Measurements from ENCODE around the gene RETREG1.

Gene RETREG1

DNA sequence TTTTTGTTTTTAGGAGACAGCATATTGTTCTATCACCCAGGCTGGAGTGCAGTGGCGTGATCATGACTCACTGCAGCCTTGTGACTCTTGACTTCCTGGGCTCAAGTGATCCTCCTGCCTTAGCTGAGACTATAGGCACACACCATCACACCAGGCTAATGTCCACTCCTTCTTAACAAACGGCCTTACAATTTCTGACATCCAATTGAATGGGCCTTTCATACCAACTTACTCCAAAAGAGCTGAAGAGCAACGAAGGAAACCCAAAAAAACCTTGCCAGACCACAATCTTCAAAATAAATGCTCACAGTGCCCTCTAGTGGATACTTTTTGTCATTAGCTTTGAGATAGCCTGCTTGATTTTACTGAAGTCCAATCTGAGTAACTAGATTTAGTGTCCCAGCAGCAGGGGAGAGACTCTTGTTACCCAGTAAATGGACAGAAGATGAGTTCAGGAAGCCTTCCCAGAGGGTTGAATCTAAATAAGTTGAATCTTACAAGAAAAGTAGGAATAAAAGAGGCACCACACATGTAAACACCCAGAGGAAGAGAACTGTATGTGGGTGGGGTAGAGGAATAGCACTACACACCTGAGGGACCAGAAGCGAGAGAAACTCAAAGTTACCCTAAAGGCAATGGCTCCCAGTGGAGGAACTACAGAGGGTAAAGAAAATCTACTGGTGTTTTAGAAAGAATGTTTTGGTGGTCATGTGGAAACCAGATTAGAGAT lies 160.5 kb downstream of the RETREG1 start:
- Histone ChIP-seq H3K4ac (ENCODE audit: low read depth, low read length) (no peak overlapping the region), H3K27me3 (ENCODE audit: insufficient read depth, low read length, poor library complexity) (no peaks in the 10 kb centered on the region), H3K4me3 (ENCODE audit: low read length) (no peak overlapping the region), H2AK5ac (ENCODE audit: low read length) (no peak overlapping the region), H2BK5ac (ENCODE audit: low read length) (no peak overlapping the region), H3K36me3 (ENCODE audit: control insufficient read depth, insufficient read depth, low read length) (peaks cover 1% of the 10 kb centered on the region), H2BK120ac (ENCODE audit: low read depth, low read length) (peak overlapping the region; percentile 85), H2BK15ac (replicated peaks; ENCODE audit: low read depth) (no peak overlapping the region), H3K9ac (ENCODE audit: low read length) (peak overlapping the region; percentile 27), H3K79me2 (ENCODE audit: control insufficient read depth, insufficient read depth, low read length) (peaks cover 5% of the 10 kb centered on the region), H4K8ac (ENCODE audit: low read depth, low read length) (no peak overlapping the region), H3K18ac (ENCODE audit: low read length) (peak overlapping the region; percentile 53), H3K27ac (ENCODE audit: low read depth, low read length) (no peak overlapping the region), H4K5ac (ENCODE audit: low read length) (no peak overlapping the region), H3K79me1 (ENCODE audit: low read length) (peaks cover 7% of the 10 kb centered on the region), H3K4me1 (ENCODE audit: control insufficient read depth, low read depth, low read length) (peaks cover 2% of the 10 kb centered on the region), H3K4me2 (ENCODE audit: low read length) (no peak overlapping the region), H3K56ac (ENCODE audit: low read length) (peak overlapping the region; percentile 71), H3K23ac (ENCODE audit: low read length) (no peak overlapping the region)
- DNase-seq: peak; percentile 88
- WGBS (ENCODE audit: extremely low coverage, insufficient coverage, low lambda C conversion rate): no CpG with 5 or more reads among the region's 4 CpGs

DNA sequence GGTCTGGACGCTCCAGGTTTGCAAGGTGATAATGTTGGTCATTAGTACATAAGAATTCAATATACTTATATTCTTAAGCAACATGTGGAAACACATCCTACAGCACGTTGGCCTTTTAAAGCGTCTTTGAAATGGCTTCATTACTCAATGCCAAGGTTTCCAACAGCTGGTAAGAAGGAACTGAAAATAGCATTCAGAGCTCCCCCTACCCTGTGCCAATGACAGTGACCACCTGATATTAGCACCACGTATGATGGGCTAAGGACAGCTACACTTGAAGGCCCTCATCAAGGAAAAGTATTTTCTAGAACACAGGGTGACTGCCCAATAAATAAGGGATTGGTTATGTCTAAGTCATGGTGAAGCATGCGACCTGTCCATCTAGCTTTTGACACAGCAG lies 161.1 kb downstream of the RETREG1 start:
- WGBS (ENCODE audit: extremely low coverage, insufficient coverage, low lambda C conversion rate): no CpG with 5 or more reads among the region's 5 CpGs
- Histone ChIP-seq H4K5ac (ENCODE audit: low read length) (no peak overlapping the region), H3K56ac (ENCODE audit: low read length) (peak overlapping the region; percentile 71), H2AK5ac (ENCODE audit: low read length) (no peak overlapping the region), H3K23ac (ENCODE audit: low read length) (no peak overlapping the region), H3K18ac (ENCODE audit: low read length) (peak overlapping the region; percentile 53), H2BK120ac (ENCODE audit: low read depth, low read length) (peak overlapping the region; percentile 85), H3K27ac (ENCODE audit: low read depth, low read length) (no peak overlapping the region), H3K27me3 (ENCODE audit: insufficient read depth, low read length, poor library complexity) (no peaks in the 10 kb centered on the region), H2BK5ac (ENCODE audit: low read length) (peak overlapping the region; percentile 15), H3K4me3 (ENCODE audit: low read length) (no peak overlapping the region), H3K79me2 (ENCODE audit: control insufficient read depth, insufficient read depth, low read length) (peaks cover 5% of the 10 kb centered on the region), H3K79me1 (ENCODE audit: low read length) (peaks cover 7% of the 10 kb centered on the region), H3K4me2 (ENCODE audit: low read length) (no peak overlapping the region), H4K8ac (ENCODE audit: low read depth, low read length) (no peak overlapping the region), H3K4me1 (ENCODE audit: control insufficient read depth, low read depth, low read length) (peaks cover 2% of the 10 kb centered on the region), H3K9ac (ENCODE audit: low read length) (peak overlapping the region; percentile 27), H2BK15ac (replicated peaks; ENCODE audit: low read depth) (peak overlapping the region; percentile 12), H3K36me3 (ENCODE audit: control insufficient read depth, insufficient read depth, low read length) (peaks cover 4% of the 10 kb centered on the region), H3K4ac (ENCODE audit: low read depth, low read length) (peak overlapping the region; percentile 36)
- DNase-seq: no peak

DNA sequence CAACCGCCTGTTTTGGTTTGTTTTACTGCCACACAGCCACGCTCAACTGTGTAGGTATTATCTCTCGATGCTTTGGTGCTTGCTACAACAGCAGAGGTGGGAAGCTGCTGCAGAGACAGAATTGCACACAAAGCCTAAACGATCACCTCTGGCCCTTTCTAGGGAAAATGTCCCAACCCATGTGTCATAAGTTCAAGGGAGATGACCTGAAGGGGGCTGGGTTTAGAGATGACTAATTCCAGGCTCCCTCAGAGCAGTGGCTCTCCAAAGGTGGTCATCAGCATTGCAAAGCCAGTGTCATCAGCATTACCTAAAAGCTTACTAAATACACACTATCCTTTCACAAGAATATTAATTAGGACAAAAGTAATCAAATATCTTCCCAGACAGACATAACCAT lies 162.1 kb downstream of the RETREG1 start:
- no CpG with 5 or more reads among the region's 4 CpGs for WGBS (ENCODE audit: extremely low coverage, insufficient coverage, low lambda C conversion rate)
- Histone ChIP-seq H3K79me1 (ENCODE audit: low read length) (peaks cover 7% of the 10 kb centered on the region), H2AK5ac (ENCODE audit: low read length) (no peak overlapping the region), H3K4me3 (ENCODE audit: low read length) (no peak overlapping the region), H3K27me3 (ENCODE audit: insufficient read depth, low read length, poor library complexity) (no peaks in the 10 kb centered on the region), H2BK120ac (ENCODE audit: low read depth, low read length) (no peak overlapping the region), H4K5ac (ENCODE audit: low read length) (no peak overlapping the region), H3K23ac (ENCODE audit: low read length) (no peak overlapping the region), H4K8ac (ENCODE audit: low read depth, low read length) (no peak overlapping the region), H3K9ac (ENCODE audit: low read length) (no peak overlapping the region), H3K4me1 (ENCODE audit: control insufficient read depth, low read depth, low read length) (peaks cover 2% of the 10 kb centered on the region), H3K36me3 (ENCODE audit: control insufficient read depth, insufficient read depth, low read length) (peaks cover 6% of the 10 kb centered on the region), H3K18ac (ENCODE audit: low read length) (no peak overlapping the region), H3K79me2 (ENCODE audit: control insufficient read depth, insufficient read depth, low read length) (peaks cover 5% of the 10 kb centered on the region), H3K27ac (ENCODE audit: low read depth, low read length) (no peak overlapping the region), H2BK15ac (replicated peaks; ENCODE audit: low read depth) (no peak overlapping the region), H3K56ac (ENCODE audit: low read length) (peak overlapping the region; percentile 57), H2BK5ac (ENCODE audit: low read length) (no peak overlapping the region), H3K4me2 (ENCODE audit: low read length) (no peak overlapping the region), H3K4ac (ENCODE audit: low read depth, low read length) (no peak overlapping the region)
- peak; percentile 60 for DNase-seq

DNA sequence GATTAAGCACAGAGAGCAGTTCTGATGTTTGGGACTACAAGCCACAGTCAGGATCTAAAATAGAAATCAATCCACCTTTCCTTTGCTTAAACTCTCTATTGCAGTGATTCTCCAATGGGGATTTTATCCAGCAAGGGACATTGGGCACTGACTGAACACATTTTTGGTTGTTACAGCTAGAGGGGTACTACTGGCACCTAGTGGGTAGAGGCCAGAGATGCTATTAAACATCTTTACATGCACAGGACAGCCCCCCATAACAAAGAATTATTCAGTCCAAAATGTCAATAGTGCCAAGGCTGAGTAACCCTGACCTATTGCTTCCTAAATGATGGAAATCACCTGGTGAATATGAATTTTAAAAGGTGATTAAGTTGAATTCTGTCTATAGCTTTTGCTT lies 163.2 kb downstream of the RETREG1 start:
- no peak overlapping the region for H2BK5ac ChIP-seq (ENCODE audit: low read length)
- H3K23ac ChIP-seq (ENCODE audit: low read length): no peak overlapping the region
- no peak overlapping the region for H3K4me2 ChIP-seq (ENCODE audit: low read length)
- H2BK15ac ChIP-seq (replicated peaks; ENCODE audit: low read depth): no peak overlapping the region
- peak; percentile 49 for DNase-seq
- peaks cover 6% of the 10 kb centered on the region for H3K36me3 ChIP-seq (ENCODE audit: control insufficient read depth, insufficient read depth, low read length)
- H3K4ac ChIP-seq (ENCODE audit: low read depth, low read length): no peak overlapping the region
- no peak overlapping the region for H3K4me3 ChIP-seq (ENCODE audit: low read length)
- peaks cover 7% of the 10 kb centered on the region for H3K79me1 ChIP-seq (ENCODE audit: low read length)
- H3K79me2 ChIP-seq (ENCODE audit: control insufficient read depth, insufficient read depth, low read length): peaks cover 5% of the 10 kb centered on the region
- H3K4me1 ChIP-seq (ENCODE audit: control insufficient read depth, low read depth, low read length): peaks cover 2% of the 10 kb centered on the region
- no peak overlapping the region for H3K18ac ChIP-seq (ENCODE audit: low read length)
- H4K5ac ChIP-seq (ENCODE audit: low read length): no peak overlapping the region
- H3K56ac ChIP-seq (ENCODE audit: low read length): no peak overlapping the region
- H2AK5ac ChIP-seq (ENCODE audit: low read length): no peak overlapping the region
- H3K9ac ChIP-seq (ENCODE audit: low read length): no peak overlapping the region
- no peak overlapping the region for H4K8ac ChIP-seq (ENCODE audit: low read depth, low read length)
- no peaks in the 10 kb centered on the region for H3K27me3 ChIP-seq (ENCODE audit: insufficient read depth, low read length, poor library complexity)
- no peak overlapping the region for H3K27ac ChIP-seq (ENCODE audit: low read depth, low read length)
- H2BK120ac ChIP-seq (ENCODE audit: low read depth, low read length): no peak overlapping the region

DNA sequence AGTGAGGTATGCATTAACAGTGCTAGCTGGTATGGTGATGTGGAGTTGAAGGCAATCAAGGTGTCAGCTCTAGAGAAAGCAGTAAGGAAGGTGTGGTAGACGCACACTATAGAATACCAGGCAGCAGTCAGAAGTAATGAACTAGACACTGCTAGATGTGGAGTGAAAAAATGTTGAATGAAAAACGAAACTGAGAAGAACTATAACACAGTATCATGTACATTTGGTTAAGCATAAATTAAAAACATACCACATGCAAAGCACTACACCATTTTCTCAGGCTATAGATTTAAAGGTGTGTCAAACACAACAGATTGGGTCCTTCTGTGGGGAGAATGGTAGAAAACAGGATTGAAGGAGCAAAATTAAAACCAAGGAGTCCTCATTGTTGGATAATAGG lies 166.6 kb downstream of the RETREG1 start:
- Histone ChIP-seq H4K8ac (ENCODE audit: low read depth, low read length) (no peak overlapping the region), H3K23ac (ENCODE audit: low read length) (no peak overlapping the region), H3K4me2 (ENCODE audit: low read length) (no peak overlapping the region), H2AK5ac (ENCODE audit: low read length) (no peak overlapping the region), H3K56ac (ENCODE audit: low read length) (no peak overlapping the region), H3K4ac (ENCODE audit: low read depth, low read length) (no peak overlapping the region), H3K18ac (ENCODE audit: low read length) (no peak overlapping the region), H4K5ac (ENCODE audit: low read length) (no peak overlapping the region), H3K27ac (ENCODE audit: low read depth, low read length) (no peak overlapping the region), H2BK15ac (replicated peaks; ENCODE audit: low read depth) (no peak overlapping the region), H2BK120ac (ENCODE audit: low read depth, low read length) (no peak overlapping the region), H3K79me2 (ENCODE audit: control insufficient read depth, insufficient read depth, low read length) (peaks cover 3% of the 10 kb centered on the region), H3K27me3 (ENCODE audit: insufficient read depth, low read length, poor library complexity) (no peaks in the 10 kb centered on the region), H3K4me3 (ENCODE audit: low read length) (no peak overlapping the region), H3K79me1 (ENCODE audit: low read length) (peaks cover 5% of the 10 kb centered on the region), H3K9ac (ENCODE audit: low read length) (no peak overlapping the region), H3K36me3 (ENCODE audit: control insufficient read depth, insufficient read depth, low read length) (peaks cover 6% of the 10 kb centered on the region), H2BK5ac (ENCODE audit: low read length) (no peak overlapping the region), H3K4me1 (ENCODE audit: control insufficient read depth, low read depth, low read length) (peaks cover 2% of the 10 kb centered on the region)
- WGBS (ENCODE audit: extremely low coverage, insufficient coverage, low lambda C conversion rate): no CpG with 5 or more reads among the region's 2 CpGs
- no peak for DNase-seq

DNA sequence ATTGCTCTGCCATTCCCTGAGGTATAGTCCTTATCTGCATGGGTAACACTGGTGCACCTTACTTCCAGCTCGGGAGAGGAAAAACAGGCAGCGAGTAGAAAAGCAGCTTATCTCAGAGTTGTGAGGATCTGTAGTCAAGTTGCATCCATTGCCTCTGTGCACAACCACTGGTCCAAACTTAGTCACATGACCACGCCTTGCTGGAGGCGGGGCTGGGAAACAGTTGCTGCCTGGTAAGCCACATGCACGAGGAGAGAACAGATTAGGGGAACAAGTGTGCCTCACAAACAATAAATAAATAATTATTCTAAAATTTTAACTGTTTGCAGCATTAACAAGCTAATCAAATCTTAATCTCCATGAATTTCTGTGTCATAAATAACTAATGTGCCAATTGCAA lies 169.8 kb downstream of the RETREG1 start:
- Histone ChIP-seq H3K4me3 (ENCODE audit: low read length) (no peak overlapping the region), H2BK120ac (ENCODE audit: low read depth, low read length) (no peak overlapping the region), H3K18ac (ENCODE audit: low read length) (no peak overlapping the region), H3K56ac (ENCODE audit: low read length) (no peak overlapping the region), H3K4me1 (ENCODE audit: control insufficient read depth, low read depth, low read length) (no peaks in the 10 kb centered on the region), H3K27ac (ENCODE audit: low read depth, low read length) (no peak overlapping the region), H3K9ac (ENCODE audit: low read length) (no peak overlapping the region), H3K4me2 (ENCODE audit: low read length) (no peak overlapping the region), H2BK15ac (replicated peaks; ENCODE audit: low read depth) (no peak overlapping the region), H4K8ac (ENCODE audit: low read depth, low read length) (no peak overlapping the region), H2AK5ac (ENCODE audit: low read length) (no peak overlapping the region), H3K79me1 (ENCODE audit: low read length) (no peaks in the 10 kb centered on the region), H3K79me2 (ENCODE audit: control insufficient read depth, insufficient read depth, low read length) (no peaks in the 10 kb centered on the region), H3K23ac (ENCODE audit: low read length) (no peak overlapping the region), H4K5ac (ENCODE audit: low read length) (no peak overlapping the region), H3K36me3 (ENCODE audit: control insufficient read depth, insufficient read depth, low read length) (peaks cover 5% of the 10 kb centered on the region), H3K4ac (ENCODE audit: low read depth, low read length) (no peak overlapping the region), H2BK5ac (ENCODE audit: low read length) (no peak overlapping the region), H3K27me3 (ENCODE audit: insufficient read depth, low read length, poor library complexity) (no peaks in the 10 kb centered on the region)
- DNase-seq: peak; percentile 55
- no CpG with 5 or more reads among the region's 5 CpGs for WGBS (ENCODE audit: extremely low coverage, insufficient coverage, low lambda C conversion rate)

All from mesendoderm (in vitro differentiated cells).